PFSK-1 (cell line): ENCODE measurements around the gene SMOC2.

Source experiments
- POLR2AphosphoS5 ChIP-seq: IDR thresholded peaks from 2 replicates; pipeline ENCODE4 v1.6.1; 2012; ENCODE audit warnings: low read depth, mild to moderate bottlenecking, control low read depth, low read length, moderate library complexity
- SIN3A ChIP-seq: IDR thresholded peaks from 2 replicates; pipeline ENCODE4 v1.6.1; 2012; ENCODE audit warnings: mild to moderate bottlenecking, low read length, moderate library complexity, borderline replicate concordance; ENCODE audit not compliant: insufficient read depth
- TAF1 ChIP-seq: IDR thresholded peaks from 2 replicates; pipeline ENCODE4 v1.6.1; 2012; ENCODE audit warnings: low read length, control low read depth, borderline replicate concordance; ENCODE audit not compliant: insufficient read depth
- TF ChIP-seq, protein P1 (sequence below), 2 experiments: IDR thresholded peaks; 2 replicates each; pipeline versions ENCODE4 v1.6.1 to v1.8.0; 2011 to 2012; ENCODE audit warnings: low read depth in 2 of 2, low read length in 2 of 2, control low read depth in 1 of 2, inconsistent platforms in 1 of 2, mild to moderate bottlenecking in 1 of 2, moderate library complexity in 1 of 2; ENCODE audit not compliant: insufficient read depth in 1 of 2

DNA sequence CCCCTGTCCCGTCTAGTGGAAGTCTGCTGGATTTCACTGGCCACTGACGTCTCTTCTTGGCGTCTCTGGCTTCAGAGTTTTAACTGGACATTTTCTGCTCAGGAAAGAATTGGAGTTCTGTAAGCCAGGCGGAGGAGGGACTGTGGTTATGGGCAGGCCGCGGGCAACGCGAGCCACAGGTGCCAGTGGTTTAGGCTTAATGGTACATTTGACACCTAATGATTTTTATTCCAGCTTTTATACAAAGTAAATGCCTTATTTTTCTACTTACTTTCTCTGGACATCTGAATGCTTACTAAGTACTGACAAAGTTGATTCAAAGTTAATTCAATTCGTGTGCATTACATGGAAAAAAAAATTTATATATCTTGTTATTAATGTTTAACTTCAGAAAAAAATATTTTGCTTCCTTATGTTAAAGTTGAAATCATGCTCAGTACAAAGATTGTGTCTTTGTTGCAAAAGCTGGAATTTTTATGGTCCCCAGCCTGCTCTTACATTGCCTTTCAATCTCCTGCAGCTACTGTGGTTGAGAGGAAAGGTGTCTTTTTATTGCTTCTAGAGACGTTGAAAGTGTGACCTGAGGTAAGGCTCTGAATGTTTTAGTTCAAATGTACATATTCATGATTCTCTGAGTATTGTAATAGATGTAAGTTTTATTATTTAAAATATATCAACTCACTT is 231.0 kb downstream of the SMOC2 start:
- TF ChIP-seq, protein P1, sequence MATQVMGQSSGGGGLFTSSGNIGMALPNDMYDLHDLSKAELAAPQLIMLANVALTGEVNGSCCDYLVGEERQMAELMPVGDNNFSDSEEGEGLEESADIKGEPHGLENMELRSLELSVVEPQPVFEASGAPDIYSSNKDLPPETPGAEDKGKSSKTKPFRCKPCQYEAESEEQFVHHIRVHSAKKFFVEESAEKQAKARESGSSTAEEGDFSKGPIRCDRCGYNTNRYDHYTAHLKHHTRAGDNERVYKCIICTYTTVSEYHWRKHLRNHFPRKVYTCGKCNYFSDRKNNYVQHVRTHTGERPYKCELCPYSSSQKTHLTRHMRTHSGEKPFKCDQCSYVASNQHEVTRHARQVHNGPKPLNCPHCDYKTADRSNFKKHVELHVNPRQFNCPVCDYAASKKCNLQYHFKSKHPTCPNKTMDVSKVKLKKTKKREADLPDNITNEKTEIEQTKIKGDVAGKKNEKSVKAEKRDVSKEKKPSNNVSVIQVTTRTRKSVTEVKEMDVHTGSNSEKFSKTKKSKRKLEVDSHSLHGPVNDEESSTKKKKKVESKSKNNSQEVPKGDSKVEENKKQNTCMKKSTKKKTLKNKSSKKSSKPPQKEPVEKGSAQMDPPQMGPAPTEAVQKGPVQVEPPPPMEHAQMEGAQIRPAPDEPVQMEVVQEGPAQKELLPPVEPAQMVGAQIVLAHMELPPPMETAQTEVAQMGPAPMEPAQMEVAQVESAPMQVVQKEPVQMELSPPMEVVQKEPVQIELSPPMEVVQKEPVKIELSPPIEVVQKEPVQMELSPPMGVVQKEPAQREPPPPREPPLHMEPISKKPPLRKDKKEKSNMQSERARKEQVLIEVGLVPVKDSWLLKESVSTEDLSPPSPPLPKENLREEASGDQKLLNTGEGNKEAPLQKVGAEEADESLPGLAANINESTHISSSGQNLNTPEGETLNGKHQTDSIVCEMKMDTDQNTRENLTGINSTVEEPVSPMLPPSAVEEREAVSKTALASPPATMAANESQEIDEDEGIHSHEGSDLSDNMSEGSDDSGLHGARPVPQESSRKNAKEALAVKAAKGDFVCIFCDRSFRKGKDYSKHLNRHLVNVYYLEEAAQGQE (IDR thresholded peaks at IDR 0.05; ENCODE audit: insufficient read depth in 1 of 2, low read depth in 2 of 2, low read length in 2 of 2), result no peak
- TF ChIP-seq POLR2AphosphoS5 (no peak), TAF1 (no peak), SIN3A (no peak)
